Trophoblast cell (in vitro differentiated cells and primary cell): Measurements from ENCODE around the gene NPAS4.

Source experiments
- DNase-seq, 2 donors: peaks; one replicate each; pipeline ENCODE4 v3.0.0-alpha.2; 2016
- H2AFZ ChIP-seq: 2 replicates; pipeline ENCODE4 v1.6.1; 2013; ENCODE audit warnings: low read length, moderate library complexity, mild to moderate bottlenecking; ENCODE audit not compliant: insufficient read depth, poor library complexity
- H2AK5ac ChIP-seq: 2 replicates; pipeline ENCODE4 v1.6.1; 2013; ENCODE audit warnings: mild to moderate bottlenecking, low read length
- H2BK120ac ChIP-seq: 2 replicates; pipeline ENCODE4 v1.6.1; 2013; ENCODE audit warnings: low read length, mild to moderate bottlenecking, moderate library complexity; ENCODE audit not compliant: insufficient read depth, poor library complexity
- H2BK12ac ChIP-seq: 2 replicates; pipeline ENCODE4 v1.6.1; 2013; ENCODE audit warnings: mild to moderate bottlenecking, low read length, moderate library complexity
- H2BK5ac ChIP-seq: 2 replicates; pipeline ENCODE4 v1.6.1; 2013; ENCODE audit warnings: low read length, low read depth, moderate library complexity, mild to moderate bottlenecking; ENCODE audit not compliant: poor library complexity
- H3K14ac ChIP-seq: 2 replicates; pipeline ENCODE4 v1.6.1; 2013; ENCODE audit warnings: mild to moderate bottlenecking, low read length
- H3K18ac ChIP-seq: 2 replicates; pipeline ENCODE4 v1.6.1; 2013; ENCODE audit warnings: mild to moderate bottlenecking, low read length
- H3K23ac ChIP-seq: 2 replicates; pipeline ENCODE4 v1.6.1; 2013; ENCODE audit warnings: low read length
- H3K27ac ChIP-seq: 2 replicates; pipeline ENCODE4 v1.5.1; 2013; ENCODE audit warnings: low read depth, mild to moderate bottlenecking, inconsistent platforms, low read length, moderate library complexity
- H3K27me3 ChIP-seq: 2 replicates; pipeline ENCODE4 v1.6.1; 2013; ENCODE audit warnings: inconsistent platforms, mild to moderate bottlenecking, low read length, moderate library complexity; ENCODE audit not compliant: insufficient read depth
- H3K36me3 ChIP-seq, 2 experiments: 1 replicate in 1 of 2; 2 replicates in 1 of 2; pipeline ENCODE4 v1.6.1; 2013; ENCODE audit warnings: low read length in 2 of 2, mild to moderate bottlenecking in 2 of 2, moderate library complexity in 1 of 2; ENCODE audit not compliant: insufficient read depth in 2 of 2, control insufficient read depth in 1 of 2
- H3K4ac ChIP-seq: 2 replicates; pipeline ENCODE4 v1.6.1; 2013; ENCODE audit warnings: low read depth, mild to moderate bottlenecking, low read length, moderate library complexity
- H3K4me1 ChIP-seq, 2 experiments: 1 replicate in 1 of 2; 2 replicates in 1 of 2; pipeline ENCODE4 v1.6.1; 2013; ENCODE audit warnings: low read length in 2 of 2, mild to moderate bottlenecking in 2 of 2, moderate library complexity in 1 of 2; ENCODE audit not compliant: insufficient read depth in 2 of 2, control insufficient read depth in 1 of 2
- H3K4me2 ChIP-seq: 2 replicates; pipeline ENCODE4 v1.6.1; 2013; ENCODE audit warnings: inconsistent platforms, mild to moderate bottlenecking, low read length, moderate library complexity
- H3K4me3 ChIP-seq: 2 replicates; pipeline ENCODE4 v1.5.1; 2013; ENCODE audit warnings: mild to moderate bottlenecking, low read depth, low read length, inconsistent platforms
- H3K79me1 ChIP-seq: one replicate; pipeline ENCODE4 v1.6.1; 2013; ENCODE audit warnings: low read length
- H3K79me2 ChIP-seq: 2 replicates; pipeline ENCODE4 v1.6.1; 2013; ENCODE audit warnings: low read length, mild to moderate bottlenecking; ENCODE audit not compliant: control insufficient read depth, insufficient read depth, poor library complexity
- H3K9ac ChIP-seq: 2 replicates; pipeline ENCODE4 v1.6.1; 2013; ENCODE audit warnings: mild to moderate bottlenecking, low read length
- H3K9me3 ChIP-seq: 2 replicates; pipeline ENCODE4 v1.6.1; 2013; ENCODE audit warnings: low read depth, mild to moderate bottlenecking, control low read depth, inconsistent platforms, low read length; ENCODE audit not compliant: insufficient read depth
- H4K12ac ChIP-seq: 2 replicates; pipeline ENCODE4 v1.6.1; 2013; ENCODE audit warnings: low read depth, mild to moderate bottlenecking, low read length, moderate library complexity
- H4K8ac ChIP-seq: 2 replicates; pipeline ENCODE4 v1.6.1; 2013; ENCODE audit warnings: low read depth, mild to moderate bottlenecking, low read length, moderate library complexity
- H4K91ac ChIP-seq: one replicate; pipeline ENCODE4 v1.6.1; 2013; ENCODE audit warnings: low read depth, mild to moderate bottlenecking, low read length, moderate library complexity
- WGBS: extraction: QIAGEN DNeasy Blood & Tissue Kit; methylation state at CpG from one replicate; pipeline ENCODE4 v1.1.7; 2013; ENCODE audit warnings: missing lambda C conversion rate; ENCODE audit not compliant: insufficient read length, insufficient coverage; ENCODE audit errors: extremely low coverage; 5-methylcytosine and 5-hydroxymethylcytosine counted together

The NPAS4 gene

GRCh38 chr11:66454828-66455227 is 34.0 kb downstream of the NPAS4 start:
- DNase-seq = no peak
- Histone ChIP-seq H2AK5ac (no peak overlapping the region), H3K23ac (no peak overlapping the region), H3K4me2 (no peak overlapping the region), H3K27me3 (no peaks in the 10 kb centered on the region), H3K9me3 (no peaks in the 10 kb centered on the region), H2BK12ac (no peak overlapping the region), H3K4ac (no peak overlapping the region), H3K27ac (no peak overlapping the region), H3K18ac (no peak overlapping the region), H2AFZ (no peak overlapping the region), H3K4me3 (no peak overlapping the region), H2BK5ac (no peak overlapping the region), H3K36me3 (no peaks in the 10 kb centered on the region), H4K91ac (no peak overlapping the region), H3K4me1 (peaks cover 6% of the 10 kb centered on the region in 2 experiments), H3K9ac (no peak overlapping the region), H2BK120ac (no peak overlapping the region), H3K14ac (no peak overlapping the region), H4K8ac (no peak overlapping the region), H3K79me1 (no peaks in the 10 kb centered on the region), H4K12ac (no peak overlapping the region), H3K79me2 (no peaks in the 10 kb centered on the region)
- no CpG with 5 or more reads among the region's 3 CpGs for WGBS

GRCh38 chr11:66457826-66458225 is 37.0 kb downstream of the NPAS4 start:
- Histone ChIP-seq H3K79me1 (no peaks in the 10 kb centered on the region), H3K18ac (no peak overlapping the region), H3K27ac (no peak overlapping the region), H2BK5ac (no peak overlapping the region), H3K4me1 (peaks cover 6% of the 10 kb centered on the region in 2 experiments), H3K9ac (no peak overlapping the region), H3K4me2 (no peak overlapping the region), H4K8ac (no peak overlapping the region), H4K12ac (no peak overlapping the region), H3K23ac (no peak overlapping the region), H3K79me2 (no peaks in the 10 kb centered on the region), H3K4ac (no peak overlapping the region), H3K9me3 (no peaks in the 10 kb centered on the region), H2BK12ac (no peak overlapping the region), H2AFZ (no peak overlapping the region), H3K36me3 (no peaks in the 10 kb centered on the region), H3K27me3 (no peaks in the 10 kb centered on the region), H4K91ac (no peak overlapping the region), H3K14ac (no peak overlapping the region), H2BK120ac (no peak overlapping the region), H3K4me3 (no peak overlapping the region), H2AK5ac (no peak overlapping the region)
- WGBS = no CpG with 5 or more reads among the region's 6 CpGs
- peak in 1 of 2 donors; percentile 44 for DNase-seq

- Histone ChIP-seq H4K91ac (no peak overlapping the region), H2AFZ (no peak overlapping the region), H3K27ac (no peak overlapping the region), H2AK5ac (no peak overlapping the region), H3K79me1 (no peaks in the 10 kb centered on the region), H3K27me3 (no peaks in the 10 kb centered on the region), H3K4me2 (peak overlapping the region; percentile 14), H2BK5ac (no peak overlapping the region), H3K9ac (no peak overlapping the region), H3K9me3 (no peaks in the 10 kb centered on the region), H3K36me3 (no peaks in the 10 kb centered on the region), H3K23ac (no peak overlapping the region), H3K79me2 (no peaks in the 10 kb centered on the region), H2BK12ac (no peak overlapping the region), H2BK120ac (no peak overlapping the region), H3K18ac (no peak overlapping the region), H3K4ac (no peak overlapping the region), H4K8ac (no peak overlapping the region), H3K4me3 (no peak overlapping the region), H3K4me1 (peaks cover 6% of the 10 kb centered on the region in 2 experiments), H3K14ac (no peak overlapping the region), H4K12ac (no peak overlapping the region)
- WGBS = no CpG with 5 or more reads among the region's 5 CpGs
- DNase-seq = no peak
Observed at GRCh38 chr11:66459138-66459778, 38.4 kb downstream of the NPAS4 start.

- Histone ChIP-seq H4K8ac (no peak overlapping the region), H2AK5ac (no peak overlapping the region), H3K79me2 (peaks cover under 1% of the 10 kb centered on the region), H2BK5ac (no peak overlapping the region), H3K4me3 (no peak overlapping the region), H3K4ac (no peak overlapping the region), H3K27ac (no peak overlapping the region), H3K27me3 (no peaks in the 10 kb centered on the region), H3K36me3 (no peaks in the 10 kb centered on the region), H3K9ac (no peak overlapping the region), H2AFZ (no peak overlapping the region), H3K4me1 (peaks cover 2 to 4% of the 10 kb centered on the region in 2 experiments), H3K23ac (no peak overlapping the region), H2BK120ac (no peak overlapping the region), H3K4me2 (no peak overlapping the region), H3K14ac (no peak overlapping the region), H4K12ac (no peak overlapping the region), H3K79me1 (peaks cover 4% of the 10 kb centered on the region), H3K18ac (no peak overlapping the region), H2BK12ac (no peak overlapping the region), H4K91ac (no peak overlapping the region), H3K9me3 (no peaks in the 10 kb centered on the region)
- DNase-seq = no peak
Observed at GRCh38 chr11:66462010-66462409, 41.2 kb downstream of the NPAS4 start.
